GM19238 (cell line): ENCODE results near the gene OR52E1.

Experiments
- DNase-seq: peaks from one replicate; pipeline ENCODE4 v3.0.0; 2011; ENCODE audit warnings: low spot score; ENCODE audit not compliant: insufficient read length

The OR52E1 gene

GRCh38 chr11:5115339-5115738 lies 46.0 kb downstream of the OR52E1 start:
- DNase-seq: no peak

GRCh38 chr11:5117588-5117987 lies 48.2 kb downstream of the OR52E1 start:
- DNase-seq: no peak

- DNase-seq: no peak
Measured at GRCh38 chr11:5118893-5119292, 49.5 kb downstream of the OR52E1 start.
